Peyer's patch (tissue), 4 donors: Measurements from ENCODE around the gene CATSPERE.

Experiments
- CTCF ChIP-seq, 6 experiments: fragments of 450-650 bp in 4 of 6; fragments of 200-600 bp in 2 of 6; sonication (generic) in 1 of 6; IDR thresholded peaks; one replicate each; pipeline ENCODE4 v1.5.1; 2017 to 2019; ENCODE audit warnings: antibody characterized with exemption in 6 of 6, mild to moderate bottlenecking in 3 of 6, moderate library complexity in 1 of 6
- POLR2A ChIP-seq, 2 donors: fragments of 450-650 bp; IDR thresholded peaks; one replicate each; pipeline ENCODE4 v1.5.1; 2017; ENCODE audit warnings: antibody characterized with exemption in 2 of 2, mild to moderate bottlenecking in 2 of 2, moderate library complexity in 2 of 2

- TF ChIP-seq CTCF (IDR thresholded peaks at IDR 0.05) (no peak), POLR2A (IDR thresholded peaks at IDR 0.05) (no peak)
Observed at GRCh38 chr1:244655186-244655585, 194.1 kb downstream of the CATSPERE start.
